Esophagus squamous epithelium (tissue), 5 donors: ENCODE measurements around the gene MPEG1. TPM values are rescaled to one million over a fixed set of nuclear protein-coding genes. Genes with fewer than 3 reads are reported as not detected.
A peak's percentile ranks its signal among the peaks of the same experiment; 100 is the strongest.

Source experiments
- DNase-seq: peaks from one replicate; lab custom pipeline; 2025; lab: John Stamatoyannopoulos, UW
- H3K27ac ChIP-seq, 4 donors: fragments of 200-600 bp; sonication (generic); one replicate each; pipeline ENCODE4 v1.5.1; 2016 to 2019; ENCODE audit warnings: mild to moderate bottlenecking in 1 of 4
- H3K27me3 ChIP-seq, 4 donors: fragments of 200-600 bp; sonication (generic); 1 replicate in 3 of 4; 2 replicates in 1 of 4; pipeline versions ENCODE4 v1.5.1 to v1.6.0; 2017 to 2021; ENCODE audit warnings: antibody characterized with exemption in 1 of 4
- H3K36me3 ChIP-seq, 3 donors: fragments of 200-600 bp; sonication (generic); one replicate each; pipeline ENCODE4 v1.5.1; 2016 to 2019
- H3K4me1 ChIP-seq, 3 donors: fragments of 200-600 bp; sonication (generic); one replicate each; pipeline ENCODE4 v1.5.1; 2017 to 2019
- H3K4me3 ChIP-seq, 4 donors: fragments of 200-600 bp; sonication (generic); 1 replicate in 3 of 4; 2 replicates in 1 of 4; pipeline ENCODE4 v1.5.1; 2016 to 2019; ENCODE audit warnings: mild to moderate bottlenecking in 2 of 4, moderate library complexity in 1 of 4
- H3K9me3 ChIP-seq, 3 donors: fragments of 200-600 bp; sonication (generic); one replicate each; pipeline ENCODE4 v1.5.1; 2016 to 2019
- CTCF ChIP-seq, 6 experiments: fragments of 450-650 bp in 4 of 6; fragments of 200-600 bp in 2 of 6; sonication (generic) in 2 of 6; IDR thresholded peaks; one replicate each; pipeline ENCODE4 v1.5.1; 2016 to 2019; ENCODE audit warnings: antibody characterized with exemption in 6 of 6, mild to moderate bottlenecking in 4 of 6, moderate library complexity in 4 of 6
- POLR2A ChIP-seq, 4 donors: fragments of 450-650 bp; IDR thresholded peaks; one replicate each; pipeline ENCODE4 v1.6.1; 2017; ENCODE audit warnings: antibody characterized with exemption in 4 of 4, mild to moderate bottlenecking in 4 of 4, moderate library complexity in 3 of 4
- WGBS, 2 donors: methylation state at CpG; one replicate each; pipeline ENCODE4 v1.1.5; 2018; 5-methylcytosine and 5-hydroxymethylcytosine counted together
- intact Hi-C: fragments of 100-400 bp; cut with DNase I; formaldehyde crosslinking; loops from one replicate; pipeline ENCODE4 v1.15.0; 2022
- small RNA-seq, 4 donors: library from RNA; depleted of rRNA; stranded (forward); fragments of <200 nt; gene quantifications; one replicate each; pipeline ENCODE3, GENCODE V24; 2016
- total RNA-seq, 4 donors: library from RNA; depleted of rRNA; stranded (reverse); fragments of >200 nt; gene quantifications; one replicate each; pipeline ENCODE4 v1.1.0, GENCODE V29; 2016
- donor health status: DM: yes; HTN: yes; CAD: no.

MPEG1 gene
- total RNA-seq, 4 donors from 2014 or later = 0.04 to 19.5 (median 5.1) TPM

- H3K4me3 ChIP-seq = peak within 1 kb of the TSS; percentile 56 to 90 (median 68)
- H3K27me3 ChIP-seq = peaks cover 0 to 13% (median 0%) of the 10 kb centered on the region in 4 donors
- 0 to 1% methylated on average over 24 to 46 of the region's 64 CpGs for WGBS, 2 donors
- peak within 1 kb of the TSS; percentile 49 to 89 (median 79) for H3K27ac ChIP-seq
- TF ChIP-seq CTCF (IDR thresholded peaks at IDR 0.05) (peak; percentile 75 to 98 (median 95)), POLR2A (IDR thresholded peaks at IDR 0.05) (peak in 2 of 4 donors; percentile 5 to 9)
- H3K36me3 ChIP-seq = no peaks in the 10 kb centered on the region
- no peaks in the 10 kb centered on the region for H3K9me3 ChIP-seq
- DNase-seq = peak; percentile 67
- peaks cover 19 to 43% (median 26%) of the 10 kb centered on the region in 3 donors for H3K4me1 ChIP-seq
- intact Hi-C loops = loop anchor here (5.0 kb wide), 1 partner anchor 36 kb away; no protein-coding TSS in a partner anchor
Observed at GRCh38 chr11:59171508-59172322, 41.0 kb downstream of the MPEG1 start, which contains the start of gene DTX4. Gene DTX4 (plus strand): TSS chr11:59172132. CDS start chr11:59172596, 464 bp downstream.

- H3K27ac ChIP-seq = no peak overlapping the region
- no peaks in the 10 kb centered on the region for H3K4me1 ChIP-seq
- DNase-seq = no peak
- H3K27me3 ChIP-seq = peaks cover 0 to 26% (median 0%) of the 10 kb centered on the region in 4 donors
- no peak overlapping the region for H3K4me3 ChIP-seq
- intact Hi-C loops = no loop called here
- H3K36me3 ChIP-seq = no peaks in the 10 kb centered on the region
- H3K9me3 ChIP-seq = no peaks in the 10 kb centered on the region
- TF ChIP-seq CTCF (IDR thresholded peaks at IDR 0.05) (no peak), POLR2A (IDR thresholded peaks at IDR 0.05) (no peak)
- 49 to 72% methylated on average over 3 of the region's 3 CpGs for WGBS, 2 donors
Observed at GRCh38 chr11:59164028-59164427, 48.7 kb downstream of the MPEG1 start.

Small RNA genes within 50 kb of the gene (small RNA-seq; reads per million reads assigned to genes)
- 0 reads per million in 4 donors for gene RN7SL42P

Other genes starting within 250 kb of the MPEG1 start
- gene GLYATL1B, start 126.6 kb downstream of the MPEG1 start, total RNA-seq = not detected
- gene FAM111B, start 105.7 kb downstream of the MPEG1 start, total RNA-seq = 10 to 100 TPM in 2 of 4 donors, 1 to 10 TPM in 2; 2.9 to 14.9 (median 8.0) TPM
- gene FAM111A, start 70.1 kb downstream of the MPEG1 start, total RNA-seq = 10 to 100 TPM; 15.0 to 23.3 (median 16.7) TPM
- gene DTX4, start 40.8 kb downstream of the MPEG1 start, total RNA-seq = 1 to 10 TPM; 2.4 to 8.4 (median 4.6) TPM
- gene OR5AN1, start 146.0 kb upstream of the MPEG1 start, total RNA-seq = not detected
- gene OR5A2, start 213.5 kb upstream of the MPEG1 start, total RNA-seq = not detected
- not detected for gene OR5A1, start 223.5 kb upstream of the MPEG1 start, total RNA-seq
- not detected for gene OR4D6, start 244.0 kb upstream of the MPEG1 start, total RNA-seq